HEK293 (cell line): ENCODE results near the gene SOX5.

Source experiments
- CTCF ChIP-seq: fragments of 450-650 bp; formaldehyde crosslinking; IDR thresholded peaks from 2 replicates; pipeline ENCODE4 v1.5.1; 2016; ENCODE audit warnings: missing biosample characterization, missing genetic modification characterization
- MYNN ChIP-seq: fragments of 450-650 bp; formaldehyde crosslinking; IDR thresholded peaks from 2 replicates; pipeline ENCODE4 v1.5.1; 2016; ENCODE audit warnings: missing biosample characterization, missing genetic modification characterization, borderline replicate concordance
- PRDM1 ChIP-seq: fragments of 450-650 bp; formaldehyde crosslinking; IDR thresholded peaks from 2 replicates; pipeline ENCODE4; 2016; ENCODE audit warnings: missing biosample characterization, missing genetic modification characterization
- YY1 ChIP-seq: fragments of 450-650 bp; formaldehyde crosslinking; IDR thresholded peaks from 2 replicates; pipeline ENCODE4 v1.5.1; 2018; ENCODE audit warnings: missing biosample characterization, missing genetic modification characterization
- ZBTB26 ChIP-seq: fragments of 450-650 bp; formaldehyde crosslinking; optimal IDR thresholded peaks from 2 replicates; pipeline ENCODE3; 2016; ENCODE audit warnings: missing biosample characterization, mild to moderate bottlenecking, missing genetic modification characterization
- ZNF132 ChIP-seq: fragments of 450-650 bp; formaldehyde crosslinking; IDR thresholded peaks from 2 replicates; pipeline ENCODE4 v1.5.1; 2017; ENCODE audit warnings: missing biosample characterization, missing genetic modification characterization, borderline replicate concordance
- ZNF174 ChIP-seq: fragments of 450-650 bp; formaldehyde crosslinking; IDR thresholded peaks from 2 replicates; pipeline ENCODE4 v1.5.0; 2017; ENCODE audit warnings: missing biosample characterization, mild to moderate bottlenecking, missing genetic modification characterization
- ZNF23 ChIP-seq: fragments of 450-650 bp; formaldehyde crosslinking; IDR thresholded peaks from 2 replicates; pipeline ENCODE4 v1.5.1; 2016; ENCODE audit warnings: missing biosample characterization, missing genetic modification characterization, borderline replicate concordance
- ZNF311 ChIP-seq: fragments of 450-650 bp; formaldehyde crosslinking; IDR thresholded peaks from 2 replicates; pipeline ENCODE4 v1.5.1; 2017; ENCODE audit warnings: missing biosample characterization, missing genetic modification characterization, borderline replicate concordance
- ZNF324 ChIP-seq: fragments of 450-650 bp; formaldehyde crosslinking; IDR thresholded peaks from 2 replicates; pipeline ENCODE4 v1.5.1; 2016; ENCODE audit warnings: missing biosample characterization, missing genetic modification characterization
- ZNF530 ChIP-seq: fragments of 450-650 bp; formaldehyde crosslinking; IDR thresholded peaks from 2 replicates; pipeline ENCODE4 v1.5.1; 2016; ENCODE audit warnings: low read depth, missing biosample characterization, missing genetic modification characterization
- ZNF585B ChIP-seq: fragments of 450-650 bp; formaldehyde crosslinking; IDR thresholded peaks from 2 replicates; pipeline ENCODE4 v1.5.1; 2016; ENCODE audit warnings: missing biosample characterization, missing genetic modification characterization
- ZNF791 ChIP-seq: fragments of 450-650 bp; formaldehyde crosslinking; IDR thresholded peaks from 2 replicates; pipeline ENCODE4 v1.5.1; 2016; ENCODE audit warnings: missing biosample characterization, missing genetic modification characterization

- TF ChIP-seq ZNF324 (tag by site-specific recombination) (no peak), ZBTB26 (no peak), CTCF (tag by site-specific recombination) (no peak), ZNF791 (tag by site-specific recombination) (no peak), ZNF530 (no peak), ZNF311 (tag by site-specific recombination) (no peak), ZNF585B (tag by site-specific recombination) (no peak), PRDM1 (tag by site-specific recombination) (no peak), ZNF174 (tag by site-specific recombination) (no peak), YY1 (tag by site-specific recombination) (no peak), MYNN (tag by site-specific recombination) (no peak), ZNF132 (no peak), ZNF23 (tag by site-specific recombination) (no peak)
These were observed 426.1 kb downstream of the SOX5 start for GRCh38 chr12:23523339-23523738.
